ENCODE data around the gene DROSHA. TPM values are rescaled to one million over a fixed set of nuclear protein-coding genes. Genes with fewer than 3 reads are reported as not detected.

DROSHA gene
- total RNA-seq, 3 donors from 2014 or later (not counting 1 experiment from before 2014, with no cell fraction given), result 44.9 to 55.9 (median 50.5) TPM

- no peak overlapping the region for H3K27ac ChIP-seq (ENCODE audit: low read length)
- no peak overlapping the region for H3K4me3 ChIP-seq (ENCODE audit: low read length)
- no peak for ATAC-seq
- Mint-ChIP-seq H3K9me3 (no peaks in the 10 kb centered on the region), H3K36me3 (peaks cover 12% of the 10 kb centered on the region), H3K4me1 (no peaks in the 10 kb centered on the region), H3K27me3 (ENCODE audit: low read depth in 2 of 2) (no peaks in the 10 kb centered on the region), H3K4me3 (no peak overlapping the region), H3K27ac (no peak overlapping the region)
- peaks cover 29% of the 10 kb centered on the region for H3K36me3 ChIP-seq (ENCODE audit: control insufficient read depth, insufficient read depth, low read length)
- TF ChIP-seq CTCF (IDR thresholded peaks at IDR 0.05), result no peak
- no peak for DNase-seq
- H3K27me3 ChIP-seq (ENCODE audit: control insufficient read depth, insufficient read depth, low read length), result no peaks in the 10 kb centered on the region
- no peaks in the 10 kb centered on the region for H3K9me3 ChIP-seq (ENCODE audit: control insufficient read depth, insufficient read depth, low read length)
- intact Hi-C loops (cut with micrococcal nuclease), result no loop called here
- H3K4me1 ChIP-seq (ENCODE audit: control insufficient read depth, insufficient read depth, low read length), result no peaks in the 10 kb centered on the region
Observed at GRCh38 chr5:31478901-31479300, 53.0 kb downstream of the DROSHA start.

- intact Hi-C loops (cut with micrococcal nuclease), result no loop called here
- Mint-ChIP-seq H3K36me3 (peaks cover 6% of the 10 kb centered on the region), H3K27me3 (ENCODE audit: low read depth in 2 of 2) (no peaks in the 10 kb centered on the region), H3K4me1 (no peaks in the 10 kb centered on the region), H3K27ac (no peak overlapping the region), H3K4me3 (no peak overlapping the region), H3K9me3 (no peaks in the 10 kb centered on the region)
- ATAC-seq, result no peak
- Histone ChIP-seq H3K27ac (ENCODE audit: low read length) (no peak overlapping the region), H3K4me1 (ENCODE audit: control insufficient read depth, insufficient read depth, low read length) (no peaks in the 10 kb centered on the region), H3K36me3 (ENCODE audit: control insufficient read depth, insufficient read depth, low read length) (peaks cover 21% of the 10 kb centered on the region), H3K27me3 (ENCODE audit: control insufficient read depth, insufficient read depth, low read length) (no peaks in the 10 kb centered on the region), H3K4me3 (ENCODE audit: low read length) (no peak overlapping the region), H3K9me3 (ENCODE audit: control insufficient read depth, insufficient read depth, low read length) (no peaks in the 10 kb centered on the region)
- DNase-seq, result no peak
- TF ChIP-seq CTCF (IDR thresholded peaks at IDR 0.05), result no peak
- WGBS (ENCODE audit: insufficient coverage), result 98% methylated on average over 5 of the region's 5 CpGs
Observed at GRCh38 chr5:31477971-31478370, 53.9 kb downstream of the DROSHA start.

GRCh38 chr5:31477516-31477915 lies 54.4 kb downstream of the DROSHA start:
- Histone ChIP-seq H3K9me3 (ENCODE audit: control insufficient read depth, insufficient read depth, low read length) (no peaks in the 10 kb centered on the region), H3K4me1 (ENCODE audit: control insufficient read depth, insufficient read depth, low read length) (no peaks in the 10 kb centered on the region), H3K27ac (ENCODE audit: low read length) (no peak overlapping the region), H3K4me3 (ENCODE audit: low read length) (no peak overlapping the region), H3K27me3 (ENCODE audit: control insufficient read depth, insufficient read depth, low read length) (no peaks in the 10 kb centered on the region), H3K36me3 (ENCODE audit: control insufficient read depth, insufficient read depth, low read length) (peaks cover 24% of the 10 kb centered on the region)
- ATAC-seq, result no peak
- no peak overlapping the region for H3K27ac Mint-ChIP-seq
- no peaks in the 10 kb centered on the region for H3K9me3 Mint-ChIP-seq
- TF ChIP-seq CTCF (IDR thresholded peaks at IDR 0.05), result no peak
- H3K4me1 Mint-ChIP-seq, result no peaks in the 10 kb centered on the region
- intact Hi-C loops (cut with micrococcal nuclease), result no loop called here
- H3K36me3 Mint-ChIP-seq, result peaks cover 6% of the 10 kb centered on the region
- no peaks in the 10 kb centered on the region for H3K27me3 Mint-ChIP-seq (ENCODE audit: low read depth in 2 of 2)
- no peak for DNase-seq
- no CpG with 5 or more reads among the region's 2 CpGs for WGBS (ENCODE audit: insufficient coverage)
- no peak overlapping the region for H3K4me3 Mint-ChIP-seq

GRCh38 chr5:31476738-31477141 lies 55.2 kb downstream of the DROSHA start:
- ATAC-seq (no peak), DNase-seq (no peak)
- Mint-ChIP-seq H3K27ac (no peak overlapping the region), H3K4me1 (no peaks in the 10 kb centered on the region), H3K27me3 (ENCODE audit: low read depth in 2 of 2) (no peaks in the 10 kb centered on the region), H3K4me3 (no peak overlapping the region), H3K36me3 (peaks cover 6% of the 10 kb centered on the region), H3K9me3 (no peaks in the 10 kb centered on the region)
- no peak overlapping the region for H3K4me3 ChIP-seq (ENCODE audit: low read length)
- 99% methylated on average over 4 of the region's 4 CpGs for WGBS (ENCODE audit: insufficient coverage)
- no peaks in the 10 kb centered on the region for H3K27me3 ChIP-seq (ENCODE audit: control insufficient read depth, insufficient read depth, low read length)
- H3K9me3 ChIP-seq (ENCODE audit: control insufficient read depth, insufficient read depth, low read length), result no peaks in the 10 kb centered on the region
- intact Hi-C loops (cut with micrococcal nuclease), result no loop called here
- no peaks in the 10 kb centered on the region for H3K4me1 ChIP-seq (ENCODE audit: control insufficient read depth, insufficient read depth, low read length)
- peaks cover 22% of the 10 kb centered on the region for H3K36me3 ChIP-seq (ENCODE audit: control insufficient read depth, insufficient read depth, low read length)
- H3K27ac ChIP-seq (ENCODE audit: low read length), result no peak overlapping the region
- no peak for TF ChIP-seq CTCF (IDR thresholded peaks at IDR 0.05)
